GM23338 (cell line): ENCODE results near the gene GPRC6A. TPM values are rescaled to one million over a fixed set of nuclear protein-coding genes. Genes with fewer than 3 reads are reported as not detected.

ENCODE experiments used
- ATAC-seq: fragments of 200-7000 bp; cut with Tn5 transposase; 3 replicates; pipeline ENCODE4 v1.9.1; 2020
- DNase-seq: peaks from one replicate; pipeline ENCODE4 v3.0.0-alpha.2; 2015; ENCODE audit warnings: low spot score
- H2AFZ ChIP-seq: fragments of 200-600 bp; sonication (generic); 2 replicates; pipeline ENCODE4 v1.8.0; 2016; ENCODE audit warnings: antibody characterized with exemption, mild to moderate bottlenecking, moderate library complexity
- H3F3A ChIP-seq: fragments of 200-600 bp; sonication (generic); replicated peaks from 2 replicates; pipeline ENCODE4 v1.8.0; 2017; ENCODE audit warnings: antibody characterized with exemption, mixed run types, low read depth
- H3K27ac ChIP-seq: fragments of 200-600 bp; sonication (generic); 2 replicates; pipeline ENCODE4 v1.6.1; 2016; ENCODE audit warnings: low read depth
- H3K27me3 ChIP-seq: fragments of 200-600 bp; sonication (generic); 2 replicates; pipeline ENCODE4 v1.8.0; 2016; ENCODE audit warnings: mild to moderate bottlenecking, mixed run types, moderate library complexity; ENCODE audit not compliant: insufficient read depth
- H3K36me3 ChIP-seq: fragments of 200-600 bp; sonication (generic); 2 replicates; pipeline ENCODE4 v1.8.0; 2016; ENCODE audit warnings: mild to moderate bottlenecking; ENCODE audit not compliant: insufficient read depth
- H3K4me1 ChIP-seq: fragments of 200-600 bp; sonication (generic); 2 replicates; pipeline ENCODE4 v1.8.0; 2016; ENCODE audit warnings: mild to moderate bottlenecking, moderate library complexity; ENCODE audit not compliant: insufficient read depth
- H3K4me2 ChIP-seq: fragments of 200-600 bp; sonication (generic); 2 replicates; pipeline ENCODE4 v1.7.1; 2017; ENCODE audit warnings: mixed run types
- H3K4me3 ChIP-seq: fragments of 200-600 bp; sonication (generic); 2 replicates; pipeline ENCODE4 v1.6.1; 2016; ENCODE audit warnings: mixed run types
- H3K79me2 ChIP-seq: fragments of 200-600 bp; sonication (generic); replicated peaks from 2 replicates; pipeline ENCODE4 v1.8.0; 2017; ENCODE audit warnings: mild to moderate bottlenecking; ENCODE audit not compliant: insufficient read depth
- H3K9me2 ChIP-seq: fragments of 200-600 bp; sonication (generic); 2 replicates; pipeline ENCODE4 v1.8.0; 2017; ENCODE audit not compliant: insufficient read depth
- H4K20me1 ChIP-seq: fragments of 200-600 bp; sonication (generic); replicated peaks from 2 replicates; pipeline ENCODE4 v1.8.0; 2017; ENCODE audit warnings: mild to moderate bottlenecking; ENCODE audit not compliant: insufficient read depth
- H3K27ac Mint-ChIP-seq: 2 replicates; pipeline ENCODE4 v1.8.0; 2020; ENCODE audit warnings: inconsistent platforms, mild to moderate bottlenecking, moderate library complexity, mixed read lengths
- H3K27me3 Mint-ChIP-seq: 3 replicates; pipeline ENCODE4 v1.8.0; 2022; ENCODE audit warnings: low read depth, mild to moderate bottlenecking, moderate library complexity, mixed read lengths, inconsistent platforms; ENCODE audit not compliant: insufficient read depth, poor library complexity
- H3K36me3 Mint-ChIP-seq: 3 replicates; pipeline ENCODE4 v1.8.0; 2021; ENCODE audit warnings: low read depth, mild to moderate bottlenecking, inconsistent platforms, moderate library complexity, mixed read lengths
- H3K4me1 Mint-ChIP-seq: 3 replicates; pipeline ENCODE4 v1.8.0; 2020; ENCODE audit warnings: mild to moderate bottlenecking, inconsistent platforms, mixed read lengths
- H3K4me3 Mint-ChIP-seq: 3 replicates; pipeline ENCODE4 v1.8.0; 2021; ENCODE audit warnings: moderate library complexity, mild to moderate bottlenecking, inconsistent platforms, mixed read lengths
- H3K9me3 Mint-ChIP-seq: 3 replicates; pipeline ENCODE4 v1.8.0; 2020; ENCODE audit warnings: moderate library complexity, mild to moderate bottlenecking, inconsistent platforms, mixed read lengths
- CREB1 ChIP-seq: fragments of 250-450 bp; sonication (Bioruptor Pico); IDR thresholded peaks from 2 replicates; pipeline ENCODE4 v1.5.0; 2020; ENCODE audit warnings: low read depth, mild to moderate bottlenecking, moderate library complexity
- CTCF ChIP-seq, 2 experiments: fragments of 200-600 bp in 1 of 2; sonication (generic) in 1 of 2; conservative IDR thresholded peaks; 2 replicates each; pipeline versions ENCODE4 v1.5.1 to v1.6.1; 2016 to 2017; ENCODE audit warnings: antibody characterized with exemption in 2 of 2, low read depth in 2 of 2, mild to moderate bottlenecking in 2 of 2, moderate library complexity in 1 of 2
- EZH2 ChIP-seq: fragments of 200-600 bp; sonication (generic); IDR thresholded peaks from one replicate; pipeline ENCODE4 v1.8.0; 2017; ENCODE audit warnings: antibody characterized with exemption, mild to moderate bottlenecking, low read depth; ENCODE audit not compliant: unreplicated experiment
- EZH2phosphoT487 ChIP-seq: fragments of 200-600 bp; sonication (generic); IDR thresholded peaks from one replicate; pipeline ENCODE4 v1.8.1; 2018; ENCODE audit warnings: antibody characterized with exemption; ENCODE audit not compliant: unreplicated experiment
- JUNB ChIP-seq: IDR thresholded peaks from one replicate; pipeline ENCODE4 v1.6.1; 2016; ENCODE audit warnings: antibody characterized with exemption; ENCODE audit not compliant: unreplicated experiment
- NANOG ChIP-seq: IDR thresholded peaks from 2 replicates; pipeline ENCODE4 v1.6.1; 2016; ENCODE audit warnings: antibody characterized with exemption, borderline replicate concordance
- POLR2AphosphoS5 ChIP-seq: IDR thresholded peaks from 2 replicates; pipeline ENCODE4 v1.6.1; 2016; ENCODE audit warnings: antibody characterized with exemption, low read depth
- STAT1 ChIP-seq: IDR thresholded peaks from one replicate; pipeline ENCODE4 v1.6.1; 2016; ENCODE audit warnings: antibody characterized with exemption; ENCODE audit not compliant: unreplicated experiment
- ZNF114 ChIP-seq: fragments of 250-450 bp; sonication (Bioruptor Pico); IDR thresholded peaks from 2 replicates; pipeline ENCODE4 v1.5.0; 2020; ENCODE audit warnings: mild to moderate bottlenecking, moderate library complexity
- ZNF331 ChIP-seq: fragments of 250-450 bp; sonication (Bioruptor Pico); IDR thresholded peaks from 2 replicates; pipeline ENCODE4 v1.5.0; 2020; ENCODE audit warnings: low read depth, mild to moderate bottlenecking, moderate library complexity
- ZNF462 ChIP-seq: fragments of 250-450 bp; sonication (Bioruptor Pico); IDR thresholded peaks from 2 replicates; pipeline ENCODE4 v1.5.0; 2020; ENCODE audit warnings: mild to moderate bottlenecking, moderate library complexity
- polyA plus RNA-seq: library from polyadenylated mRNA; unstranded; fragments of >200 nt; fragmentation: Nextera tagmentation; extraction: Ambion mirVana; gene quantifications from 2 replicates; pipeline ENCODE4 v1.2.1, GENCODE V29; 2016
- total RNA-seq: library from RNA; depleted of rRNA; stranded (reverse); fragments of >200 nt; shearing (Covaris generic); gene quantifications from 2 replicates; pipeline ENCODE4 v1.2.3, GENCODE V29; 2014
- TF ChIP-seq, protein P1 (sequence below): IDR thresholded peaks from 2 replicates; pipeline ENCODE4 v1.6.1; 2016; ENCODE audit warnings: antibody characterized with exemption
- TF ChIP-seq, protein P2 (sequence below): IDR thresholded peaks from one replicate; pipeline ENCODE4 v1.6.1; 2018; ENCODE audit warnings: antibody characterized with exemption; ENCODE audit not compliant: unreplicated experiment

The GPRC6A gene
- total and polyA plus RNA-seq, 2 experiments from 2014 or later = 0.21 to 0.45 TPM

- Histone ChIP-seq H3F3A (no peaks in the 10 kb centered on the region), H3K27ac (no peak overlapping the region), H3K9me2 (no peaks in the 10 kb centered on the region), H3K4me2 (no peak overlapping the region), H3K27me3 (no peaks in the 10 kb centered on the region), H2AFZ (peak overlapping the region; percentile 28; the same call in 1 of the 2 replicates), H3K79me2 (no peaks in the 10 kb centered on the region), H3K36me3 (no peaks in the 10 kb centered on the region), H3K4me3 (no peak overlapping the region), H4K20me1 (no peaks in the 10 kb centered on the region), H3K4me1 (no peaks in the 10 kb centered on the region)
- DNase-seq (no peak), ATAC-seq (no peak)
- Mint-ChIP-seq H3K36me3 (no peaks in the 10 kb centered on the region), H3K4me3 (no peak overlapping the region), H3K27me3 (no peaks in the 10 kb centered on the region), H3K4me1 (no peaks in the 10 kb centered on the region), H3K9me3 (no peaks in the 10 kb centered on the region), H3K27ac (no peak overlapping the region; the same call in 1 of the 2 replicates)
- TF ChIP-seq CTCF (conservative IDR thresholded peaks at IDR 0.05; ENCODE audit: low read depth in 2 of 2) (no peak), JUNB (no peak), STAT1 (no peak), ZNF114 (no peak), CREB1 (CRISPR knock-in tag) (no peak), EZH2 (no peak), NANOG (no peak), EZH2phosphoT487 (no peak), ZNF462 (no peak), ZNF331 (CRISPR knock-in tag) (no peak), POLR2AphosphoS5 (no peak)
- TF ChIP-seq, protein P1, sequence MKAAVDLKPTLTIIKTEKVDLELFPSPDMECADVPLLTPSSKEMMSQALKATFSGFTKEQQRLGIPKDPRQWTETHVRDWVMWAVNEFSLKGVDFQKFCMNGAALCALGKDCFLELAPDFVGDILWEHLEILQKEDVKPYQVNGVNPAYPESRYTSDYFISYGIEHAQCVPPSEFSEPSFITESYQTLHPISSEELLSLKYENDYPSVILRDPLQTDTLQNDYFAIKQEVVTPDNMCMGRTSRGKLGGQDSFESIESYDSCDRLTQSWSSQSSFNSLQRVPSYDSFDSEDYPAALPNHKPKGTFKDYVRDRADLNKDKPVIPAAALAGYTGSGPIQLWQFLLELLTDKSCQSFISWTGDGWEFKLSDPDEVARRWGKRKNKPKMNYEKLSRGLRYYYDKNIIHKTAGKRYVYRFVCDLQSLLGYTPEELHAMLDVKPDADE = no peak
- TF ChIP-seq, protein P2, sequence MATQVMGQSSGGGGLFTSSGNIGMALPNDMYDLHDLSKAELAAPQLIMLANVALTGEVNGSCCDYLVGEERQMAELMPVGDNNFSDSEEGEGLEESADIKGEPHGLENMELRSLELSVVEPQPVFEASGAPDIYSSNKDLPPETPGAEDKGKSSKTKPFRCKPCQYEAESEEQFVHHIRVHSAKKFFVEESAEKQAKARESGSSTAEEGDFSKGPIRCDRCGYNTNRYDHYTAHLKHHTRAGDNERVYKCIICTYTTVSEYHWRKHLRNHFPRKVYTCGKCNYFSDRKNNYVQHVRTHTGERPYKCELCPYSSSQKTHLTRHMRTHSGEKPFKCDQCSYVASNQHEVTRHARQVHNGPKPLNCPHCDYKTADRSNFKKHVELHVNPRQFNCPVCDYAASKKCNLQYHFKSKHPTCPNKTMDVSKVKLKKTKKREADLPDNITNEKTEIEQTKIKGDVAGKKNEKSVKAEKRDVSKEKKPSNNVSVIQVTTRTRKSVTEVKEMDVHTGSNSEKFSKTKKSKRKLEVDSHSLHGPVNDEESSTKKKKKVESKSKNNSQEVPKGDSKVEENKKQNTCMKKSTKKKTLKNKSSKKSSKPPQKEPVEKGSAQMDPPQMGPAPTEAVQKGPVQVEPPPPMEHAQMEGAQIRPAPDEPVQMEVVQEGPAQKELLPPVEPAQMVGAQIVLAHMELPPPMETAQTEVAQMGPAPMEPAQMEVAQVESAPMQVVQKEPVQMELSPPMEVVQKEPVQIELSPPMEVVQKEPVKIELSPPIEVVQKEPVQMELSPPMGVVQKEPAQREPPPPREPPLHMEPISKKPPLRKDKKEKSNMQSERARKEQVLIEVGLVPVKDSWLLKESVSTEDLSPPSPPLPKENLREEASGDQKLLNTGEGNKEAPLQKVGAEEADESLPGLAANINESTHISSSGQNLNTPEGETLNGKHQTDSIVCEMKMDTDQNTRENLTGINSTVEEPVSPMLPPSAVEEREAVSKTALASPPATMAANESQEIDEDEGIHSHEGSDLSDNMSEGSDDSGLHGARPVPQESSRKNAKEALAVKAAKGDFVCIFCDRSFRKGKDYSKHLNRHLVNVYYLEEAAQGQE = no peak
These were observed 7.9 kb upstream of the GPRC6A start for GRCh38 chr6:116836606-116837342.
